GM12878 (cell line): ENCODE data around the gene TNFAIP8L1. TPM values are rescaled to one million over a fixed set of nuclear protein-coding genes. Genes with fewer than 3 reads are reported as not detected.

Experiments
- ATAC-seq: fragments of 200-7000 bp; cut with Tn5 transposase; 3 replicates; pipeline ENCODE4 v1.9.1; 2020; ENCODE audit warnings: mild to moderate bottlenecking, moderate library complexity
- BruUV-seq: library from RNA; stranded (reverse); fragments of 400-500 nt; replicated peaks from 2 replicates; lab custom pipeline; 2021; lab: Mats Ljungman, UMichigan
- CTCF ChIA-PET: fragments of 300-600 bp; sonication (Branson Sonifier 250); formaldehyde crosslinking; extraction: SDS; loops from one replicate; lab custom pipeline; 2021; ENCODE audit warnings: inconsistent platforms; lab: Yijun Ruan, JAX
- POLR2A ChIA-PET: fragments of 350-600 bp; formaldehyde crosslinking; extraction: SDS; loops from one replicate; lab custom pipeline; 2021; ENCODE audit warnings: inconsistent platforms; lab: Charles Lee
- RAD21 ChIA-PET: fragments of 300-600 bp; sonication (Branson Sonifier 250); formaldehyde crosslinking; loops from one replicate; lab custom pipeline; 2023; ENCODE audit warnings: antibody characterized with exemption; ENCODE audit not compliant: unreplicated experiment; lab: Charles Lee
- SMC1A ChIA-PET: fragments of 300-600 bp; sonication (Branson Sonifier 250); formaldehyde crosslinking; loops from one replicate; lab custom pipeline; 2023; ENCODE audit not compliant: unreplicated experiment, uncharacterized antibody; lab: Charles Lee
- DNase-seq: peaks from one replicate; pipeline ENCODE4 v3.0.0-alpha.2; 2011; ENCODE audit warnings: low read depth, low spot score
- FAIRE-seq: peaks from 3 replicates; lab custom pipeline; 2011; peaks lifted over from hg19 to GRCh38; lab: Jason Lieb, UNC
- H2AFZ ChIP-seq: 2 replicates; pipeline ENCODE4 v1.6.0; 2011; ENCODE audit warnings: low read depth, low read length, control low read depth; ENCODE audit not compliant: control insufficient read depth
- H3K27ac ChIP-seq: 2 replicates; pipeline ENCODE4 v1.5.1; 2011; ENCODE audit warnings: control low read depth; ENCODE audit not compliant: control insufficient read depth, insufficient read depth
- H3K27me3 ChIP-seq, 2 experiments: replicated peaks in 1 of 2; 2 replicates each; pipeline versions ENCODE4 v1.6.0 to v1.6.1; 2011; ENCODE audit warnings: low read length in 1 of 2; ENCODE audit not compliant: control insufficient read depth in 2 of 2, insufficient read depth in 2 of 2
- H3K36me3 ChIP-seq, 2 experiments: 2 replicates each; pipeline ENCODE4 v1.5.1; 2011; ENCODE audit warnings: low read length in 1 of 2; ENCODE audit not compliant: control insufficient read depth in 2 of 2, insufficient read depth in 2 of 2
- H3K4me1 ChIP-seq: 2 replicates; pipeline ENCODE4 v1.6.1; 2011; ENCODE audit warnings: mild to moderate bottlenecking, low read length, moderate library complexity, mixed read lengths; ENCODE audit not compliant: control insufficient read depth, insufficient read depth
- H3K4me2 ChIP-seq: 2 replicates; pipeline ENCODE4 v1.6.0; 2011; ENCODE audit warnings: control low read depth; ENCODE audit not compliant: control insufficient read depth, insufficient read depth
- H3K4me3 ChIP-seq: fragments of 200-600 bp; sonication (generic); 2 replicates; pipeline ENCODE4 v1.5.1; 2016
- H3K79me2 ChIP-seq: 2 replicates; pipeline ENCODE4 v1.6.0; 2011; ENCODE audit warnings: low read length; ENCODE audit not compliant: control insufficient read depth, insufficient read depth
- H3K9ac ChIP-seq: 2 replicates; pipeline ENCODE4 v1.8.0; 2011; ENCODE audit warnings: low read length, control low read depth, mixed read lengths; ENCODE audit not compliant: control insufficient read depth, insufficient read depth
- H3K9me3 ChIP-seq: replicated peaks from 3 replicates; pipeline ENCODE4 v1.5.1; 2011; ENCODE audit warnings: mild to moderate bottlenecking, low read length; ENCODE audit not compliant: control insufficient read depth, insufficient read depth
- H4K20me1 ChIP-seq: 2 replicates; pipeline ENCODE4 v1.6.0; 2011; ENCODE audit not compliant: control insufficient read depth, insufficient read depth
- ATF2 ChIP-seq: IDR thresholded peaks from 2 replicates; pipeline ENCODE4 v1.6.1; 2012; ENCODE audit warnings: low read length, inconsistent platforms
- BCLAF1 ChIP-seq: fragments of 450-650 bp; IDR thresholded peaks from 2 replicates; pipeline ENCODE4 v1.6.1; 2017; ENCODE audit warnings: antibody characterized with exemption, mild to moderate bottlenecking, moderate library complexity
- HDGF ChIP-seq: fragments of 450-650 bp; IDR thresholded peaks from 2 replicates; pipeline ENCODE4 v1.6.1; 2016; ENCODE audit warnings: antibody characterized with exemption
- LARP7 ChIP-seq: fragments of 450-650 bp; IDR thresholded peaks from 2 replicates; pipeline ENCODE4 v1.6.1; 2017; ENCODE audit warnings: mild to moderate bottlenecking
- PKNOX1 ChIP-seq: fragments of 450-650 bp; IDR thresholded peaks from 2 replicates; pipeline ENCODE4 v1.6.1; 2016; ENCODE audit warnings: mild to moderate bottlenecking
- PRDM15 ChIP-seq: fragments of 450-650 bp; formaldehyde crosslinking; IDR thresholded peaks from 2 replicates; pipeline ENCODE4 v1.4.0; 2020; ENCODE audit warnings: mild to moderate bottlenecking, moderate library complexity
- RAD21 ChIP-seq: IDR thresholded peaks from 2 replicates; pipeline ENCODE4 v1.6.1; 2011; ENCODE audit warnings: mild to moderate bottlenecking, low read depth, low read length, moderate library complexity; ENCODE audit not compliant: insufficient read depth
- RCOR1 ChIP-seq: conservative IDR thresholded peaks from 2 replicates; pipeline ENCODE4 v1.6.1; 2012; ENCODE audit warnings: low read depth, low read length, improper control_type of control experiment
- RELA ChIP-seq: fragments of 450-650 bp; IDR thresholded peaks from 2 replicates; pipeline ENCODE4 v1.8.0; 2014; ENCODE audit warnings: borderline replicate concordance; ENCODE audit not compliant: partially characterized antibody
- SIX5 ChIP-seq: IDR thresholded peaks from 2 replicates; pipeline ENCODE4 v1.6.1; 2011; ENCODE audit warnings: mild to moderate bottlenecking, low read depth, low read length, moderate library complexity; ENCODE audit not compliant: severe bottlenecking
- SP1 ChIP-seq: IDR thresholded peaks from one replicate; pipeline ENCODE4 v1.6.1; 2011; ENCODE audit warnings: low read depth, low read length
- SPI1 ChIP-seq: IDR thresholded peaks from 2 replicates; pipeline ENCODE4 v1.6.1; 2011; ENCODE audit warnings: low read depth, mild to moderate bottlenecking, low read length, moderate library complexity, borderline replicate concordance; ENCODE audit not compliant: insufficient read depth
- SREBF1 ChIP-seq: IDR thresholded peaks from 2 replicates; pipeline ENCODE4 v1.6.1; 2012; ENCODE audit warnings: mild to moderate bottlenecking, low read length
- TCF12 ChIP-seq: IDR thresholded peaks from 2 replicates; pipeline ENCODE4 v1.6.1; 2011; ENCODE audit warnings: low read depth, mild to moderate bottlenecking, low read length
- ZNF24 ChIP-seq: fragments of 450-650 bp; IDR thresholded peaks from 2 replicates; pipeline ENCODE4 v1.6.1; 2017; ENCODE audit warnings: antibody characterized with exemption, mild to moderate bottlenecking
- WGBS: methylation state at CpG from one replicate; pipeline ENCODE4 v1.1.6; 2016; ENCODE audit warnings: low lambda C conversion rate; ENCODE audit not compliant: insufficient replicate concordance, insufficient coverage; ENCODE audit errors: missing lambda C conversion rate; 5-methylcytosine and 5-hydroxymethylcytosine counted together
- in situ Hi-C: fragments of 300-500 bp; cut with MboI; formaldehyde crosslinking; loops from 9 replicates; pipeline ENCODE4 v1.14.3; 2018; ENCODE audit warnings: mixed read lengths
- intact Hi-C: fragments of 100-400 bp; cut with micrococcal nuclease; formaldehyde crosslinking; loops from one replicate; pipeline ENCODE4 v1.14.2; 2022; ENCODE audit not compliant: unreplicated experiment
- polyA plus RNA-seq, 11 experiments: library from polyadenylated mRNA; depleted of rRNA in 4 of 11; unstranded in 6 of 11; stranded (reverse) in 5 of 11; fragments of >200 nt; fragmentation: Nextera tagmentation in 4 of 11; fragmentation: Illumina TruSeq in 1 of 11; extraction: Ambion mirVana in 4 of 11; extraction: Trizol in 1 of 11; gene quantifications; 1 replicate in 1 of 11; 2 replicates in 10 of 11; pipeline versions ENCODE4 v1.2.1 to v1.2.3, GENCODE V29; 2011 to 2016; ENCODE audit warnings: inconsistent platforms in 2 of 11, missing spikeins in 2 of 11, low read depth in 1 of 11
- total RNA-seq, 4 experiments: library from RNA; depleted of rRNA in 3 of 4; stranded (reverse); fragments of >200 nt in 3 of 4; fragmentation: Illumina TruSeq in 1 of 4; extraction: Trizol in 1 of 4; gene quantifications; 2 replicates each; pipeline versions ENCODE4 v1.2.1 to v1.2.3, GENCODE V29; 2013 to 2021

TNFAIP8L1 gene
- total and polyA plus RNA-seq, 10 of the 15 experiments (the other 5 are each of a cell fraction or from before 2014, with no cell fraction given), result 0.93 to 12.7 (median 8.6) TPM

GRCh38 chr19:4654437-4655361 is 15.4 kb downstream of the TNFAIP8L1 start:
- SMC1A ChIA-PET, result no interaction called here
- no peaks in the 10 kb centered on the region for H3K79me2 ChIP-seq
- H3K9ac ChIP-seq, result no peak overlapping the region
- POLR2A ChIA-PET, result no interaction called here
- no peak overlapping the region for H2AFZ ChIP-seq
- WGBS, result 86% methylated on average over 27 of the region's 27 CpGs
- CTCF ChIA-PET, result interaction anchor here (1.7 kb wide), 1 partner anchor 136 kb away, joined by 4 read pairs; the partner anchor contains the start of gene FEM1A
- ATAC-seq (no peak), FAIRE-seq (no peak), DNase-seq (no peak)
- no peak overlapping the region for H3K4me3 ChIP-seq
- peaks cover 8 to 11% of the 10 kb centered on the region in 2 experiments; a peak in 3 of 4 replicates for H3K36me3 ChIP-seq
- intact Hi-C loops, result no loop called here
- TSS peak; percentile 71 for BruUV-seq
- no peaks in the 10 kb centered on the region for H3K27me3 ChIP-seq
- RAD21 ChIA-PET, result no interaction called here
- no peak overlapping the region for H3K4me2 ChIP-seq
- H4K20me1 ChIP-seq, result no peaks in the 10 kb centered on the region
- no peaks in the 10 kb centered on the region for H3K9me3 ChIP-seq
- H3K4me1 ChIP-seq, result no peaks in the 10 kb centered on the region
- H3K27ac ChIP-seq, result no peak overlapping the region
- in situ Hi-C loops, result no loop called here
- TF ChIP-seq SREBF1 (no peak), RCOR1 (no peak), RAD21 (no peak), ATF2 (no peak), SP1 (no peak), HDGF (no peak), ZNF24 (no peak), SIX5 (no peak), BCLAF1 (no peak), PRDM15 (CRISPR knock-in tag) (no peak), LARP7 (no peak), RELA (no peak), PKNOX1 (no peak), TCF12 (no peak), SPI1 (no peak)
